ENCODE measurements around the gene RASL10B. TPM values are rescaled to one million over a fixed set of nuclear protein-coding genes. Genes with fewer than 3 reads are reported as not detected.

RASL10B gene
- polyA plus RNA-seq, 1 donor (not counting 4 experiments of a cell fraction or from before 2014, with no cell fraction given), result 0.07 TPM

DNA sequence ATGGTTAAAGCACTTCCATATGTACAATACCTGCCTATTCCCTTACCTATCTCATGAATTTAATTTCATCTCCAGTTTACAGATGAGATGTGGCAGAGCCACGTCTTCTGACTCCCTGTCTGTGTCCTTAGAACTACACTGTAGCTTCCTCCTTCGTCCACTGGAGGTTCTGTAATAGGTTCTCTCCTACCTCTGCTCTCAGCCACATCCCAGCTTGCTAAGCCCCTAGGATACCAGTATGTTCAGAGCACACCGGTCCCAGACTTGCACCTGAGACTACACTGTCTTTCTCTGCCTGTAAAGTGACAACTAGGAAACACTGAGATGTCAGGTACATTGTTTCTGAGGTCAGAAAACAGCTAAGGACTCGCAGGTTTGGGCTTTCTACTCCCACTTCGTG is 3.8 kb upstream of the RASL10B start:
- Histone ChIP-seq H3K36me3 (ENCODE audit: control insufficient read depth in 2 of 2, extremely low read depth in 1 of 2, insufficient read depth in 2 of 2, low read length in 2 of 2) (peaks cover 10 to 29% of the 10 kb centered on the region in 2 experiments), H3K9ac (ENCODE audit: control insufficient read depth, extremely low read depth, insufficient read depth, low read length) (no peak overlapping the region), H3K27ac (ENCODE audit: control insufficient read depth, insufficient read depth, low read length) (no peak overlapping the region), H3K9me3 (ENCODE audit: control insufficient read depth, low read depth, low read length) (no peaks in the 10 kb centered on the region), H3K4me2 (ENCODE audit: control insufficient read depth, extremely low read depth, insufficient read depth, low read depth, low read length) (no peak overlapping the region), H3K9me1 (ENCODE audit: control insufficient read depth, extremely low read depth, insufficient read depth, low read length) (no peaks in the 10 kb centered on the region), H2AFZ (ENCODE audit: control insufficient read depth, low read length) (no peak overlapping the region), H3K4me1 (ENCODE audit: control insufficient read depth, extremely low read depth, insufficient read depth, low read length) (peaks cover 3% of the 10 kb centered on the region), H3K4me3 (ENCODE audit: control insufficient read depth in 2 of 3, extremely low read depth in 1 of 3, insufficient read depth in 2 of 3, low read depth in 1 of 3, low read length in 3 of 3) (no peak overlapping the region), H4K20me1 (ENCODE audit: control insufficient read depth, extremely low read depth, insufficient read depth, low read length) (no peaks in the 10 kb centered on the region), H3K79me2 (ENCODE audit: control insufficient read depth, insufficient read depth, low read length) (no peaks in the 10 kb centered on the region), H3K27me3 (ENCODE audit: control insufficient read depth, extremely low read depth, insufficient read depth, low read length) (peaks cover 7% of the 10 kb centered on the region)
- TF ChIP-seq EZH2 (IDR thresholded peaks at IDR 0.05; ENCODE audit: low read length) (no peak), CTCF (optimal IDR thresholded peaks at IDR 0.05 in 1 of 3, IDR thresholded peaks at IDR 0.05 in 1 of 3, conservative IDR thresholded peaks at IDR 0.05 in 1 of 3; ENCODE audit: extremely low read depth in 1 of 3, insufficient read depth in 2 of 3, low read length in 3 of 3) (no peak)
- dilution Hi-C loops (cut with MboI; ENCODE audit: extremely low pct_ligation_motif_present, low sequenced_read_pairs), result no loop called here
- DNase-seq (ENCODE audit: low read depth, low spot score), result no peak
- FAIRE-seq, result no peak

DNA sequence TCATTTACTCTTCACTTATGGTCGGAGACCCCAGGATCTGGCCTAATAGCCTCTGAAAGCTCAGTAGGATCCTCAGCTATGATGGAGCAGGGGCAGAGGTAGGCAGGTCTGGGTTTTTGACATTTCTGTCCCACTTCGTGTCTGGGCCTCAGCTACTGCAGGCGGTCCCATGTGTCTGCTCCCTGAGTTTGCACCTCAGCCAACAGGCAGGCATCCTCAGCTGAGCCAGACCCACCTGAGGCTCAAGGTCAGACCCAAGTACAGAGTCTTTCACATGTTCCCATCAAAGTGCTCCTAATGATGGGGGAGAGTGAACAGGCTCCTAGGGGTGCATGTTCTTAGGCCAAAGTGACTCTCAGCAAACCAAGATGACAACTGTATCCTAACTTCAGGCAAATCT is 2.9 kb upstream of the RASL10B start:
- Histone ChIP-seq H4K20me1 (ENCODE audit: control insufficient read depth, extremely low read depth, insufficient read depth, low read length) (no peaks in the 10 kb centered on the region), H3K9ac (ENCODE audit: control insufficient read depth, extremely low read depth, insufficient read depth, low read length) (no peak overlapping the region), H3K79me2 (ENCODE audit: control insufficient read depth, insufficient read depth, low read length) (no peaks in the 10 kb centered on the region), H3K9me1 (ENCODE audit: control insufficient read depth, extremely low read depth, insufficient read depth, low read length) (no peaks in the 10 kb centered on the region), H3K27ac (ENCODE audit: control insufficient read depth, insufficient read depth, low read length) (no peak overlapping the region), H3K4me2 (ENCODE audit: control insufficient read depth, extremely low read depth, insufficient read depth, low read depth, low read length) (no peak overlapping the region), H3K9me3 (ENCODE audit: control insufficient read depth, low read depth, low read length) (no peaks in the 10 kb centered on the region), H3K36me3 (ENCODE audit: control insufficient read depth in 2 of 2, extremely low read depth in 1 of 2, insufficient read depth in 2 of 2, low read length in 2 of 2) (peaks cover 8 to 22% of the 10 kb centered on the region in 2 experiments), H2AFZ (ENCODE audit: control insufficient read depth, low read length) (no peak overlapping the region), H3K4me1 (ENCODE audit: control insufficient read depth, extremely low read depth, insufficient read depth, low read length) (peaks cover 6% of the 10 kb centered on the region), H3K27me3 (ENCODE audit: control insufficient read depth, extremely low read depth, insufficient read depth, low read length) (peaks cover 10% of the 10 kb centered on the region), H3K4me3 (ENCODE audit: control insufficient read depth in 2 of 3, extremely low read depth in 1 of 3, insufficient read depth in 2 of 3, low read depth in 1 of 3, low read length in 3 of 3) (no peak overlapping the region)
- FAIRE-seq (no peak), DNase-seq (ENCODE audit: low read depth, low spot score) (no peak)
- TF ChIP-seq EZH2 (IDR thresholded peaks at IDR 0.05; ENCODE audit: low read length) (no peak), CTCF (optimal IDR thresholded peaks at IDR 0.05 in 1 of 3, IDR thresholded peaks at IDR 0.05 in 1 of 3, conservative IDR thresholded peaks at IDR 0.05 in 1 of 3; ENCODE audit: extremely low read depth in 1 of 3, insufficient read depth in 2 of 3, low read length in 3 of 3) (no peak)
- dilution Hi-C loops (cut with MboI; ENCODE audit: extremely low pct_ligation_motif_present, low sequenced_read_pairs), result no loop called here

Measured in keratinocyte (primary cell).